Adipose tissue (tissue), 3 donors: ENCODE measurements around the gene DCTN1. TPM values are rescaled to one million over a fixed set of nuclear protein-coding genes. Genes with fewer than 3 reads are reported as not detected.
A peak's percentile ranks its signal among the peaks of the same experiment; 100 is the strongest.

Experiments
- H3K27ac ChIP-seq: one replicate; pipeline ENCODE4 v1.5.1; 2013; ENCODE audit warnings: low read depth, low read length
- WGBS, 3 donors: extraction: QIAGEN DNeasy Blood & Tissue Kit; methylation state at CpG; one replicate each; pipeline ENCODE4 v1.1.7; 2013; 5-methylcytosine and 5-hydroxymethylcytosine counted together
- polyA plus RNA-seq, 3 donors: library from polyadenylated mRNA; stranded (reverse); fragments of 200-250 nt; gene quantifications; one replicate each; pipeline ENCODE4 v1.2.3, GENCODE V29; 2013
- donor health status: healthy with polysubstance abuse.
- donor health status: Bipolar disorder and iron deficiency.
- donor health status: healthy.

DCTN1 gene
- polyA plus RNA-seq, 3 donors = 40.0 to 127 (median 70.4) TPM

- H3K27ac ChIP-seq = no peak overlapping the region
- WGBS, 3 donors = 47 to 63% (median 49%) methylated on average over 35 of the region's 35 CpGs
Measured at GRCh38 chr2:74415762-74416395, 35.8 kb upstream of the DCTN1 start.

GRCh38 chr2:74414881-74415761, 35.0 kb upstream of the DCTN1 start:
- H3K27ac ChIP-seq = no peak overlapping the region
- 4 to 11% (median 5%) methylated on average over 60 to 66 of the region's 66 CpGs for WGBS, 3 donors

- no peak overlapping the region for H3K27ac ChIP-seq
- 56 to 63% (median 62%) methylated on average over 19 of the region's 19 CpGs for WGBS, 3 donors
Measured at GRCh38 chr2:74414441-74414840, 34.3 kb upstream of the DCTN1 start.

- H3K27ac ChIP-seq = no peak overlapping the region
- 66 to 71% (median 67%) methylated on average over 8 of the region's 8 CpGs for WGBS, 3 donors
Measured at GRCh38 chr2:74413001-74413698, 33.0 kb upstream of the DCTN1 start.

GRCh38 chr2:74407682-74408081, 27.6 kb upstream of the DCTN1 start:
- 64 to 80% (median 75%) methylated on average over 5 of the region's 5 CpGs for WGBS, 3 donors
- no peak overlapping the region for H3K27ac ChIP-seq

GRCh38 chr2:74406035-74406434, 25.9 kb upstream of the DCTN1 start:
- H3K27ac ChIP-seq = no peak overlapping the region

GRCh38 chr2:74401891-74402290, 21.8 kb upstream of the DCTN1 start:
- no peak overlapping the region for H3K27ac ChIP-seq
- 80 to 88% (median 83%) methylated on average over 2 of the region's 2 CpGs for WGBS, 3 donors

GRCh38 chr2:74399785-74400184, 19.7 kb upstream of the DCTN1 start:
- no peak overlapping the region for H3K27ac ChIP-seq

- WGBS, 3 donors = 93 to 97% (median 96%) methylated on average over 2 of the region's 2 CpGs
Measured at GRCh38 chr2:74396149-74396548, 16.0 kb upstream of the DCTN1 start.

GRCh38 chr2:74393525-74393924, 13.4 kb upstream of the DCTN1 start:
- WGBS, 3 donors = 71 to 96% (median 96%) methylated on average over 1 of the region's 1 CpG
- no peak overlapping the region for H3K27ac ChIP-seq

More at GRCh38 chr2:74396149-74396548, 16.0 kb upstream of the DCTN1 start:
- no peak overlapping the region for H3K27ac ChIP-seq

GRCh38 chr2:74392449-74392743, 12.3 kb upstream of the DCTN1 start:
- WGBS, 3 donors = 64 to 77% (median 75%) methylated on average over 13 of the region's 13 CpGs
- no peak overlapping the region for H3K27ac ChIP-seq

- peak overlapping the region; percentile 45 for H3K27ac ChIP-seq
- 1 to 2% (median 1%) methylated on average over 56 to 62 of the region's 62 CpGs for WGBS, 3 donors
Measured at GRCh38 chr2:74391580-74392448, 11.7 kb upstream of the DCTN1 start.

- H3K27ac ChIP-seq = no peak overlapping the region
- WGBS, 3 donors = 0 to 1% (median 1%) methylated on average over 11 of the region's 11 CpGs
Measured at GRCh38 chr2:74391209-74391579, 11.1 kb upstream of the DCTN1 start.

- 57 to 65% (median 60%) methylated on average over 5 of the region's 5 CpGs for WGBS, 3 donors
- H3K27ac ChIP-seq = no peak overlapping the region
Measured at GRCh38 chr2:74390606-74391005, 10.5 kb upstream of the DCTN1 start.

- WGBS, 3 donors = 76 to 96% (median 93%) methylated on average over 1 of the region's 1 CpG
- H3K27ac ChIP-seq = no peak overlapping the region
Measured at GRCh38 chr2:74387346-74387745, 7.2 kb upstream of the DCTN1 start.

GRCh38 chr2:74385396-74385795, 5.3 kb upstream of the DCTN1 start:
- no peak overlapping the region for H3K27ac ChIP-seq
- WGBS, 3 donors = 70 to 87% (median 75%) methylated on average over 8 of the region's 8 CpGs

GRCh38 chr2:74384051-74384450, 3.9 kb upstream of the DCTN1 start:
- 64 to 74% (median 72%) methylated on average over 3 of the region's 3 CpGs for WGBS, 3 donors

GRCh38 chr2:74383254-74383653, 3.1 kb upstream of the DCTN1 start:
- WGBS, 3 donors = 19 to 27% (median 23%) methylated on average over 1 of the region's 1 CpG
- no peak overlapping the region for H3K27ac ChIP-seq

More at GRCh38 chr2:74384051-74384450, 3.9 kb upstream of the DCTN1 start:
- H3K27ac ChIP-seq = no peak overlapping the region

- H3K27ac ChIP-seq = no peak overlapping the region
- WGBS, 3 donors = 75 to 96% (median 91%) methylated on average over 3 of the region's 3 CpGs
Measured at GRCh38 chr2:74381751-74382150, 1.6 kb upstream of the DCTN1 start.
